Calu3 (cell line): ENCODE data around the gene SLC17A9. TPM values are rescaled to one million over a fixed set of nuclear protein-coding genes. Genes with fewer than 3 reads are reported as not detected.

Experiments
- BruUV-seq: library from RNA; stranded (reverse); fragments of 400-500 nt; replicated peaks from 2 replicates; lab custom pipeline; 2021; lab: Mats Ljungman, UMichigan
- CTCF ChIA-PET: fragments of 300-600 bp; sonication (Branson Sonifier 250); formaldehyde crosslinking; loops from one replicate; lab custom pipeline; 2022; ENCODE audit warnings: antibody characterized with exemption; lab: Charles Lee
- DNase-seq: peaks from one replicate; pipeline ENCODE4 v3.0.0; 2022
- H3K27ac Mint-ChIP-seq: one replicate; pipeline ENCODE4 v1.8.0; 2022; ENCODE audit warnings: mixed read lengths; ENCODE audit not compliant: unreplicated experiment
- H3K27me3 Mint-ChIP-seq: one replicate; pipeline ENCODE4 v1.8.0; 2022; ENCODE audit warnings: mixed read lengths; ENCODE audit not compliant: unreplicated experiment
- H3K36me3 Mint-ChIP-seq: one replicate; pipeline ENCODE4 v1.8.0; 2022; ENCODE audit warnings: mild to moderate bottlenecking, moderate library complexity, mixed read lengths; ENCODE audit not compliant: insufficient read depth, unreplicated experiment
- H3K4me1 Mint-ChIP-seq: one replicate; pipeline ENCODE4 v1.8.0; 2022; ENCODE audit warnings: mild to moderate bottlenecking, low read depth, mixed read lengths; ENCODE audit not compliant: unreplicated experiment
- H3K4me3 Mint-ChIP-seq: one replicate; pipeline ENCODE4 v1.8.0; 2022; ENCODE audit warnings: mild to moderate bottlenecking, low read depth, moderate library complexity, mixed read lengths; ENCODE audit not compliant: unreplicated experiment
- H3K9me3 Mint-ChIP-seq: one replicate; pipeline ENCODE4 v1.8.0; 2022; ENCODE audit warnings: low read depth, mixed read lengths; ENCODE audit not compliant: unreplicated experiment
- CTCF ChIP-seq: fragments of 200-600 bp; IDR thresholded peaks from one replicate; pipeline ENCODE4 v1.8.0; 2022; ENCODE audit warnings: antibody characterized with exemption; ENCODE audit not compliant: unreplicated experiment
- intact Hi-C: fragments of 100-400 bp; cut with micrococcal nuclease; formaldehyde crosslinking; loops from one replicate; pipeline ENCODE4 v1.10.0; 2022; ENCODE audit not compliant: unreplicated experiment
- total RNA-seq: library from RNA; stranded (reverse); gene quantifications from 2 replicates; pipeline ENCODE4 v1.2.3, GENCODE V29; 2022

The SLC17A9 gene
- total RNA-seq, 1 experiment from 2014 or later, result 12.0 TPM

DNA sequence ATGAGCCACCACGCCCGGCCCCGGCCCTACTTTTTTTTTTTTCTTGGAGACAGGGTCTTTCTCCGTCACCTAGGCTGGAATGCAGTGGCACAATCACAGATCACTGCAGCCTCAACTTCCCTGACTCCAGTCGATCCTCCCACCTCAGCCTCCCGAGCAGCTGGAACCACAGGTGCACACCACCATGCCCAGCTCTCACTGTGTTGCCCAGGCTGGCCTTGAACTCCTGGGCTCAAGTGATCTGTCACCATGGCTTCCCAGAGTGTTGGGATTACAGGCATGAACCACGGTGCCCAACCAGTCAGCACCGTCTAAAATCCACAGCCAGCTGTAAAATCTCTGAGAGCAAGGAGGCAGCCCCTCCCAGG lies 17.4 kb downstream of the SLC17A9 start:
- no peaks in the 10 kb centered on the region for H3K9me3 Mint-ChIP-seq

GRCh38 chr20:62970307-62971210 lies 18.1 kb downstream of the SLC17A9 start:
- intact Hi-C loops, result no loop called here
- CTCF ChIA-PET, result interaction anchor here (0.6 to 1.6 kb wide), 5 partner anchors 16 to 328 kb away, joined by 4 to 10 read pairs (median 4); no protein-coding TSS in a partner anchor
- Mint-ChIP-seq H3K9me3 (no peaks in the 10 kb centered on the region), H3K4me3 (no peak overlapping the region), H3K4me1 (peaks cover 14% of the 10 kb centered on the region), H3K36me3 (peaks cover 4% of the 10 kb centered on the region), H3K27me3 (peaks cover 42% of the 10 kb centered on the region), H3K27ac (no peak overlapping the region)
- BruUV-seq, result no TSS peak
- no peak for TF ChIP-seq CTCF
- DNase-seq, result no peak

More for the DNA sequence above, 17.4 kb downstream of the SLC17A9 start:
- CTCF ChIA-PET, result interaction anchor here (0.8 to 1.6 kb wide), 4 partner anchors 16 to 94 kb away, joined by 3 to 5 read pairs (median 4); no protein-coding TSS in a partner anchor
- no peak for TF ChIP-seq CTCF
- DNase-seq, result no peak
- peaks cover 40% of the 10 kb centered on the region for H3K27me3 Mint-ChIP-seq
- no TSS peak for BruUV-seq
- intact Hi-C loops, result no loop called here
- H3K36me3 Mint-ChIP-seq, result peaks cover 4% of the 10 kb centered on the region
- no peak overlapping the region for H3K27ac Mint-ChIP-seq
- no peak overlapping the region for H3K4me3 Mint-ChIP-seq
- H3K4me1 Mint-ChIP-seq, result peaks cover 14% of the 10 kb centered on the region

GRCh38 chr20:62971211-62971949 lies 18.9 kb downstream of the SLC17A9 start:
- H3K27me3 Mint-ChIP-seq, result peaks cover 50% of the 10 kb centered on the region
- H3K27ac Mint-ChIP-seq, result no peak overlapping the region
- DNase-seq, result no peak
- CTCF ChIA-PET, result interaction anchor here (0.6 to 1.6 kb wide), 4 partner anchors 17 to 327 kb away, joined by 4 to 10 read pairs (median 4); no protein-coding TSS in a partner anchor
- H3K4me3 Mint-ChIP-seq, result peak overlapping the region; percentile 0
- H3K9me3 Mint-ChIP-seq, result no peaks in the 10 kb centered on the region
- no peak for TF ChIP-seq CTCF
- no TSS peak for BruUV-seq
- intact Hi-C loops, result no loop called here
- H3K4me1 Mint-ChIP-seq, result peaks cover 14% of the 10 kb centered on the region
- peaks cover 3% of the 10 kb centered on the region for H3K36me3 Mint-ChIP-seq
